ENCODE results near the gene NTPCR. TPM values are rescaled to one million over a fixed set of nuclear protein-coding genes. Genes with fewer than 3 reads are reported as not detected.

NTPCR gene
- total RNA-seq, 4 donors from 2014 or later, result 18.5 to 32.9 (median 25.1) TPM

- TF ChIP-seq, protein P1, sequence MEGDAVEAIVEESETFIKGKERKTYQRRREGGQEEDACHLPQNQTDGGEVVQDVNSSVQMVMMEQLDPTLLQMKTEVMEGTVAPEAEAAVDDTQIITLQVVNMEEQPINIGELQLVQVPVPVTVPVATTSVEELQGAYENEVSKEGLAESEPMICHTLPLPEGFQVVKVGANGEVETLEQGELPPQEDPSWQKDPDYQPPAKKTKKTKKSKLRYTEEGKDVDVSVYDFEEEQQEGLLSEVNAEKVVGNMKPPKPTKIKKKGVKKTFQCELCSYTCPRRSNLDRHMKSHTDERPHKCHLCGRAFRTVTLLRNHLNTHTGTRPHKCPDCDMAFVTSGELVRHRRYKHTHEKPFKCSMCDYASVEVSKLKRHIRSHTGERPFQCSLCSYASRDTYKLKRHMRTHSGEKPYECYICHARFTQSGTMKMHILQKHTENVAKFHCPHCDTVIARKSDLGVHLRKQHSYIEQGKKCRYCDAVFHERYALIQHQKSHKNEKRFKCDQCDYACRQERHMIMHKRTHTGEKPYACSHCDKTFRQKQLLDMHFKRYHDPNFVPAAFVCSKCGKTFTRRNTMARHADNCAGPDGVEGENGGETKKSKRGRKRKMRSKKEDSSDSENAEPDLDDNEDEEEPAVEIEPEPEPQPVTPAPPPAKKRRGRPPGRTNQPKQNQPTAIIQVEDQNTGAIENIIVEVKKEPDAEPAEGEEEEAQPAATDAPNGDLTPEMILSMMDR (IDR thresholded peaks at IDR 0.05), result no peak
- ATAC-seq (ENCODE audit: low FRiP score), result no peak
- DNase-seq (ENCODE audit: low spot score), result no peak
Measured at GRCh38 chr1:232949636-232950196, 695 bp upstream of the NTPCR start.

DNA sequence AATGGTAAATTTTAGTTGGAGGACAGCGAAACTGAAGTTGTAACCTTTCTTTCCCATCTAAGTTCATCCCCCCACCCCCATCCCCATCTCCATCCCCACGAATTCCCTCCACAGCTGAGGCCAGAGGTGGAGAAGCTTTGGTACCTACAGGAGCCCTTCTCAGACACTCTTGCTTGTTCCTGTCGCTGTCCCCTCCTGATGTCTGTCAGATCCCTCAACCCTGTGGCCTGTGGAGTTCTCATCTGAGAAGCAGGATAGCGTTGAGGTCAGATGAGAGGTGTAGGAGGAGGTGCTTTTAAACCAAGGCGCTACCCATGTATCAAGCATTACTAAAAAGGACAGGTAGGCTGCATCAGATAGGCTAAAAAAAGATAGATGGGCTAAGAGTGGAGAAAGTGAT, 769 bp downstream of the NTPCR start:
- ATAC-seq (ENCODE audit: low FRiP score) (no peak), DNase-seq (ENCODE audit: low spot score) (no peak)
- TF ChIP-seq, protein P1 (IDR thresholded peaks at IDR 0.05), result no peak

GRCh38 chr1:232951605-232952004, 1.2 kb downstream of the NTPCR start:
- TF ChIP-seq, protein P1 (IDR thresholded peaks at IDR 0.05), result no peak
- DNase-seq (ENCODE audit: low spot score) (no peak), ATAC-seq (ENCODE audit: low FRiP score) (no peak)

DNA sequence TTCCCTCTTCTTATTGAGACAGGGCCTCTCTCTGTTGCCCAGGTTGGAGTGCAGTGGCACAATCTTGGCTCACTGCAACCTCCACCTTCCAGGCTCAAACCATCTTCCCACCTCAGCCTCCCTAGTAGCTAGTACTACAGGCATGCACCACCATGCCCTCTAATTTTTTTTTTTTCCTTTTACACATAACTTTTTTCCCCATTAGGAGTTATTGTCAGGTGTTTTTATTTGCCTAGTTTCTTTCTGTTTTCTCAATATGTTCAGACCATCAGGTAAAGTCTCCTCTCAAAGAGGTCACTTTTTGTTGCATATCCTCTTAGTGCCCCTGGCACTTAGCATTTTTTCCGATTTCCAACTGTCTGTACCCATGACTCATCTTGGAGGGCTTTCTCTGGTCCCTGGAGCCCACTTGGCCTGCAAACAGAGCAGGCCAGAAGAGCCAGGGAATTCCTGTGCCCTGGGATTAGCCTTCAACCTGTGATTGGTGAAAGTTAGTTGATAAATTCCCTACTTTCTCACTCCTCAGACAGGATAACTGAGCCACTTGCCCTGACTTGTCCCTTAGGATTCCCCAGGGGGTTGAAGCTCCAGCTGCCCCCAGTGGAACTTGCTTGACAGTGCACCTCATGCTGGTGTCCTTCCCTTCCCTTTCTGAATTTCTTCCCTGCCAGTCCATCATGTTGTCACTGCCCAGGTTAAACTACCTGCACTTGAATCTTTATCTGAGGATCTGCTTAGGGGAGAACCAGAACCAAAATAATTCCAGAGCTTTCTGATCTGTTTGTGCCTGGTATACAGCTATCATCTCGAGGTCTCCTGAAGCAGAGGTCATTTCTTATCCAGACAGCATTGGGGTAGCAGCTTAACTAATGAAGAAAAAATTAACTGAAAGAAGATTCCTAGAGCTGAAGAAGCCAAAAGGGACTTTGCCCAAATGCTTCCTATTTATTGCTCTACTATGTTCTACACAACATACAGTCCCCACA, 2.4 kb downstream of the NTPCR start:
- no peak for DNase-seq (ENCODE audit: low spot score)
- TF ChIP-seq, protein P1 (IDR thresholded peaks at IDR 0.05), result no peak
- no peak for ATAC-seq (ENCODE audit: low FRiP score)

DNA sequence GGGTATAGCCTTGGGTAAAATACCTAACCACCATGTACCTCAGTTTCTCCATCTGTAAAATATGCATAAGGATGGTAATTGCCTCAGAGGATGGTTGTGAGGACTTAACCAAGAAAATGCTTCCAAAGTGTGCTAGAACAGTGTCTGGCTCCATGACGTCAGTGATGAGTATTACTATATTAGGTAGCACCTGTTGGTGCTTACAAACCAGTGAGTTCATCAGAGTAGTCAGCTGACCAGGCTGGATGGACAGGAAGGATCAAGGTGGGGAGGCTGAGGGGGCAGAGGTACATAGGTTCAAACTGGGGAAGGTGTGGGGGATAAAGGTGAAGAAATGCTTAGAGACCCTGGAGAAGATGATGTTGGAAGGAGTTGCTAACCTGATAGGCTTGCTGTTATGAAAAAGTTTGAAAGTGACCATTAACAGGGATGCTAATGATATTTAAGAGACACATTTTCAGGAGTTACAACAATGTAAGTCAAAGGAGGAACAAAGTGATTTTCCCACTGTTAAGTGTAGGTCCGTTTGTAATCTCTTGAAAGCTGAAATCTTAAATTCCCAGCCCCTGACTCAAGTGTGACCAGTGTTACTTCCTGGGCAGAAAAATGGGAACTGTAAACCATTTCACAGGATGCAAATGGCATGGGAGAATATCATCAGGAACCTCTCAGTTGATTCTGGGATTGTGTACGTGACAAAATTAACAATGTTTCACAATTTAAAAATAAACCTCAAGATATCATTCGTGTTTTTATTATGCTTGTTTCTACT, 4.4 kb downstream of the NTPCR start:
- ATAC-seq (ENCODE audit: low FRiP score) (no peak), DNase-seq (ENCODE audit: low spot score) (no peak)

DNA sequence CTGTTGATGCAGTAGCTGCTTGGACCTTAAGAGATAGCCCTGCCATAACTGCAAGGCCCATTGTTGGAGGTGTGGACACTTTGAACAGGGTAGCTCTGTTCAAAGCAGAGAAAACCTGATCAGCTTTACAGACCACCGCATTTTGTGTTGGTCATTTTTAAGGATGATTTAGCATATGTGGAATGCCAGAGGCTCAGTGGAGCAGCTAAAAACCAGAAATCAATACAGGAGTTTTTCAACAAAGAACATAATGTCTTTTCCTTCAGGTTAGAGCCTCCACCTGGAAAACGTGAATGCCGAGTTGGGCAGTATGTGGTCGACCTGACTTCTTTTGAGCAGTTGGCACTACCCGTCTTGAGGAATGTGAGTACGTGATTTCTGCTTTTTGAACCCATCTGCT, 5.7 kb downstream of the NTPCR start:
- TF ChIP-seq, protein P1 (IDR thresholded peaks at IDR 0.05), result no peak
- ATAC-seq (ENCODE audit: low FRiP score), result no peak
- no peak for DNase-seq (ENCODE audit: low spot score)

More for the DNA sequence above, 4.4 kb downstream of the NTPCR start:
- TF ChIP-seq, protein P1 (IDR thresholded peaks at IDR 0.05), result no peak
